MM.1S (cell line): ENCODE results near the gene NRGN.

Experiments
- DNase-seq: peaks from one replicate; pipeline ENCODE4 v3.0.0-alpha.2; 2015
- H2AFZ ChIP-seq: fragments of 300-600 bp; sonication (generic); 2 replicates; pipeline ENCODE4 v1.6.0; 2016; ENCODE audit warnings: antibody characterized with exemption, low read length
- H3F3A ChIP-seq: fragments of 300-600 bp; sonication (generic); 2 replicates; pipeline ENCODE4 v1.6.1; 2016; ENCODE audit warnings: mild to moderate bottlenecking, antibody characterized with exemption, low read length, moderate library complexity, mixed read lengths; ENCODE audit not compliant: insufficient read depth
- H3K27ac ChIP-seq: fragments of 300-600 bp; sonication (generic); 2 replicates; pipeline ENCODE4 v1.5.1; 2016; ENCODE audit warnings: mild to moderate bottlenecking, low read length
- H3K27me3 ChIP-seq: fragments of 300-600 bp; sonication (generic); replicated peaks from 2 replicates; pipeline ENCODE4 v1.6.0; 2016; ENCODE audit warnings: low read length; ENCODE audit not compliant: insufficient read depth
- H3K36me3 ChIP-seq: fragments of 300-600 bp; sonication (generic); replicated peaks from 2 replicates; pipeline ENCODE4 v1.6.1; 2016; ENCODE audit warnings: mild to moderate bottlenecking, low read length, mixed read lengths; ENCODE audit not compliant: insufficient read depth
- H3K4me1 ChIP-seq: fragments of 300-600 bp; sonication (generic); 2 replicates; pipeline ENCODE4 v1.6.1; 2016; ENCODE audit warnings: low read length, mixed read lengths
- H3K4me2 ChIP-seq: fragments of 300-600 bp; sonication (generic); 2 replicates; pipeline ENCODE4 v1.6.0; 2016; ENCODE audit warnings: low read depth, low read length
- H3K4me3 ChIP-seq: fragments of 300-600 bp; sonication (generic); 2 replicates; pipeline ENCODE4 v1.5.1; 2016; ENCODE audit warnings: low read length, mixed read lengths
- H3K79me2 ChIP-seq: fragments of 300-600 bp; sonication (generic); 2 replicates; pipeline ENCODE4 v1.6.1; 2016; ENCODE audit warnings: mixed run types, low read length, mixed read lengths
- H3K9ac ChIP-seq: fragments of 300-600 bp; sonication (generic); 2 replicates; pipeline ENCODE4 v1.6.1; 2016; ENCODE audit warnings: low read length, mixed read lengths
- H3K9me2 ChIP-seq: fragments of 300-600 bp; sonication (generic); replicated peaks from 2 replicates; pipeline ENCODE4 v1.6.1; 2016; ENCODE audit warnings: mild to moderate bottlenecking, low read length, mixed read lengths; ENCODE audit not compliant: insufficient read depth
- H3K9me3 ChIP-seq: fragments of 300-600 bp; sonication (generic); replicated peaks from 2 replicates; pipeline ENCODE4 v1.6.1; 2016; ENCODE audit warnings: mild to moderate bottlenecking, low read length, mixed read lengths; ENCODE audit not compliant: insufficient read depth
- H4K20me1 ChIP-seq: fragments of 300-600 bp; sonication (generic); 2 replicates; pipeline ENCODE4 v1.6.1; 2016; ENCODE audit warnings: mild to moderate bottlenecking, low read length, moderate library complexity, mixed read lengths; ENCODE audit not compliant: insufficient read depth
- CTCF ChIP-seq: fragments of 300-600 bp; sonication (generic); IDR thresholded peaks from 2 replicates; pipeline ENCODE4 v1.5.1; 2016; ENCODE audit warnings: antibody characterized with exemption, low read length, mixed read lengths
- EZH2 ChIP-seq: fragments of 300-600 bp; sonication (generic); optimal IDR thresholded peaks from 2 replicates; pipeline ENCODE3; 2017; ENCODE audit warnings: low read depth, mild to moderate bottlenecking, antibody characterized with exemption, low read length, mixed read lengths
- EZH2phosphoT487 ChIP-seq: fragments of 300-600 bp; sonication (generic); IDR thresholded peaks from 2 replicates; pipeline ENCODE4 v1.6.1; 2018; ENCODE audit warnings: antibody characterized with exemption, low read length

NRGN gene

DNA sequence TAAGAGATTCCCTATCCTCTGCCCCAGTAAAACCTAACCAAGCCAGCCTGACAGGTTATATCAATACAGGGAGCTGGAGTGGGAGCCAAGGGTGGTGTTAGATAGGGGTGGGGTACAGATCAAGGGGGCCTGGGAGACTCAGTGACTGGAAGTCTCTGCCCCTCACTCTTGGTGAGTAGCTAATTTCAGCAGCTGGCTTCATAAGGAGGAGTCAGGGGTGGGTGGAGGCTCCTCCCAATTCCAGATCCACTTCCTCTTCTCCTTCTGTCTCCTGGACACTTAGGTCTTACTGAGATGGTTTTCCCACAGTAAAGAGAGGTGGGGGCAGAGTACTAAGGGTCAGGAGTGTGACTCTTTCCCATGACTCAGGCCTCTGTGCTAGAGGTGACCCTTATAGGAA is 13.5 kb downstream of the NRGN start:
- no peaks in the 10 kb centered on the region for H3K9me3 ChIP-seq
- H3K4me2 ChIP-seq = no peak overlapping the region
- no peaks in the 10 kb centered on the region for H3K27me3 ChIP-seq
- DNase-seq = no peak
- TF ChIP-seq CTCF (no peak), EZH2 (no peak), EZH2phosphoT487 (no peak)
- no peak overlapping the region for H3K9ac ChIP-seq
- H4K20me1 ChIP-seq = no peaks in the 10 kb centered on the region
- H3K79me2 ChIP-seq = no peaks in the 10 kb centered on the region
- no peaks in the 10 kb centered on the region for H3K36me3 ChIP-seq
- H3K27ac ChIP-seq = no peak overlapping the region
- H3K4me3 ChIP-seq = no peak overlapping the region
- H3K9me2 ChIP-seq = no peaks in the 10 kb centered on the region
- H3K4me1 ChIP-seq = peaks cover 8% of the 10 kb centered on the region
- H3F3A ChIP-seq = no peaks in the 10 kb centered on the region
- H2AFZ ChIP-seq = no peak overlapping the region

- Histone ChIP-seq H3K27ac (no peak overlapping the region), H3K4me3 (no peak overlapping the region), H3K79me2 (peaks cover under 1% of the 10 kb centered on the region), H3K9me2 (no peaks in the 10 kb centered on the region), H4K20me1 (no peaks in the 10 kb centered on the region), H3K36me3 (no peaks in the 10 kb centered on the region), H3K4me1 (peaks cover 8% of the 10 kb centered on the region), H3K9me3 (no peaks in the 10 kb centered on the region), H3K9ac (no peak overlapping the region), H3K27me3 (no peaks in the 10 kb centered on the region), H2AFZ (no peak overlapping the region), H3F3A (no peaks in the 10 kb centered on the region), H3K4me2 (no peak overlapping the region)
- no peak for DNase-seq
- TF ChIP-seq EZH2 (no peak), CTCF (no peak)
Observed at GRCh38 chr11:124753624-124754023, 13.9 kb downstream of the NRGN start.

GRCh38 chr11:124754309-124754708 is 14.6 kb downstream of the NRGN start:
- Histone ChIP-seq H3K27me3 (no peaks in the 10 kb centered on the region), H3K4me3 (no peak overlapping the region), H3F3A (no peaks in the 10 kb centered on the region), H3K36me3 (no peaks in the 10 kb centered on the region), H4K20me1 (no peaks in the 10 kb centered on the region), H2AFZ (no peak overlapping the region), H3K4me1 (peaks cover 8% of the 10 kb centered on the region), H3K9ac (no peak overlapping the region), H3K27ac (no peak overlapping the region), H3K79me2 (peaks cover 8% of the 10 kb centered on the region), H3K9me2 (no peaks in the 10 kb centered on the region), H3K4me2 (no peak overlapping the region), H3K9me3 (no peaks in the 10 kb centered on the region)
- DNase-seq = no peak
- TF ChIP-seq EZH2 (no peak), CTCF (no peak), EZH2phosphoT487 (no peak)

DNA sequence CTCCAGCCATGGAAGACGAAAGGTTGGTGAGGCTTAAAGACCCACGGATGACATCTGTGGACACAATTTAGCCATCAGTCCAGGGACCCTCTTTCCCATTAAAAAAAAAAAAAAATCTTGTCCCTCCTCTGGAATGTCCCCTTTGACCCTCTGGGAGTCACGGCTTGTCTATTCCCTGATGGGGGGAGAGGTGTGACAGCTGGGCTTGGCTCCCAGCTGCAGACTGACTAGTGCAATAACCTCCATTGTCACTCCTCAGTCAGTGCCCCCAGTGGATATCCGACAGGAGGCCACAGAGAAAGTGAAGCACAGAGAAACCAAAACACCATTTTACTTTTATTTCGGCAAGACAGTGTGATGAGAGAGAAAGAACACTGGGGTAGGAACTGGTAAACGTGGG is 15.0 kb downstream of the NRGN start:
- peaks cover 6% of the 10 kb centered on the region for H3K4me1 ChIP-seq
- H3K36me3 ChIP-seq = no peaks in the 10 kb centered on the region
- no peaks in the 10 kb centered on the region for H3K9me2 ChIP-seq
- no peak overlapping the region for H3K4me3 ChIP-seq
- DNase-seq = no peak
- H3K27me3 ChIP-seq = no peaks in the 10 kb centered on the region
- peaks cover 12% of the 10 kb centered on the region for H3K79me2 ChIP-seq
- no peaks in the 10 kb centered on the region for H3K9me3 ChIP-seq
- no peaks in the 10 kb centered on the region for H3F3A ChIP-seq
- H4K20me1 ChIP-seq = no peaks in the 10 kb centered on the region
- H3K4me2 ChIP-seq = no peak overlapping the region
- no peak overlapping the region for H3K9ac ChIP-seq
- H2AFZ ChIP-seq = no peak overlapping the region
- no peak overlapping the region for H3K27ac ChIP-seq
- no peak for TF ChIP-seq EZH2
- no peak for TF ChIP-seq EZH2phosphoT487
- no peak for TF ChIP-seq CTCF
